ENCODE results near the gene ADCY9.
"Not testable (repeated sequence)": the region's sequence is repeated elsewhere in the genome, so short reads cannot be mapped to it uniquely, and the experiment has no call there.

ADCY9 gene

DNA sequence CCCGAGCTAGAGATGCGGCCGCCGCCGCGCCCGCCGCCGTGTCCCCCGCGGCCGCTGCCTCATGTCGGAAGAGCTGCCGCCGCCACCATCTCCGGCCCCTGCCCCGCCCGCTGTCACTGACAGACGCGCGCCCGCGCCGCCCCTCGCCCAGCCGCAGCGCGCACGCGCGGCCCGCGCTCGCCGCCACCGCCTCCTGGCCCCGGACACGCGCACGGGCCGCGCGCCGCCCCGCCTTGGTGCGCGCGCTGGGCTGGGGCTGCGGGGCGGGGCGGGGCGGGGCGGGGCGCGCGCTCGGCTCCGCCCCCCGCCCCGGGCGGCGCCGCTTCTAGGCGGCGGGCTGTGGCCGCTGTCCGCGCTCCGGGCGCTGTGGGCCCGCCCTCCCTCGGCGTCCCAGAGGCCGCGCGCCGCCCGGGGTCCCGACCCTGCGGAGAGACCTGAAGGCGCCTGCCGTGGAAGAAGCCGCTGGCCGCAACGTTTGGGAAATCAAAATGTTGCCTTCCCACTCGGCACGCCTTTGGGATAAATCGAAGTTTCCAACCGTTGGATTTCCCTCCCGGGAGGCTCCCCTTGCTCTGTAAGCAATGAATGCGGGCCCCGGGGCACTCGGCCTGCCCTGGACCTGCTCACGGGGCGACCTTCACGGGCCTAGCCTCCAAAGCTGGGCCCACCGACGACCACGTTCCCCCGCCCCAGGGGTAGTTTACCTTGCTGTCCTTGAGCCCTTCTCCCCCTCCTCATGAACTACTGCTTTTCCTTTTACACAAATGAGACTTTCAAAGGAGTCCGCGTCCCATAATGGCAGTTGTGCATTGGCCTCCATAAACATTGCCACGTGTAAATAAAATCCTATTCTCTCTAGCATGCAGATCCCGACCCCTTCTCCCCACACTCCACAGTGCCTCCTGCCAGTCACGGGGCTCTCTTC is at the start of gene ADCY9:
Gene ADCY9 (minus strand): TSS at position 118 of the 925 bp plus-strand sequence. CDS start 1,000 bp downstream, outside the sequence.
- no peak for DNase-seq (ENCODE audit: low read depth, low spot score)

DNA sequence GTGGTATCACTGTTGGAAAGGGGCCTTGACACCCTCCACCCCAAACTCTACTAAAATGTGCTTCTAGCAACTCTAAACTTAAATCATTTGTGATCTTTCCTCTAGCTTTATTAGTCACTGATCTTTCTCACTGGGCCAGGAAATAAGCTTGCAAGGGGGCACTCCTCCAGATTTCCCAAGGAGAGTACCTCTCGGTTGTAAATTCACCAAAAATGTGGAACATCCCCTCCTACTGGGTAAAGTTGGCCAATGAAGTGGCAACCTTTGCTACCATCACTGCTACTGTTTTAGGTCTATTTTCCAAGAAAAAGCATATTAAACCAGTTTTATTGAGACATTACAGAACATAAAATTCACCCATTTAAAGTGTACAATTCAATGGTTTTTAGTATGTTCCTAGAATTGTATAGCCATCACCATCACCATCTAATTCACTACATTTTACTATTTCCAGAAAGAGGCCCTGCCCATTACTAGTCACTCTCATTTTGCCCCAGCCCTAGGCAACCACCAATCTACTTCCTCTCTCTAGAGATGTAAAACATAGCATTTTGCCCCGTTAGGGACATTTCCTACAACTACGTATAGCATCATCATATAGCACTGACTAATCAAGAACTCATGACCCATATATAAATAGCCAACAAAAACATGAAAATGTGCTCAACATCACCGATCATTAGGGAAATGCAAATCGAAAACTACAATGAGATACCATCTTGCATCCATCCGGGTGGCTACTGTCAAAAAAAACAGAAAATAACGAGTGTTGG is 44.6 kb upstream of the ADCY9 start:
- DNase-seq (ENCODE audit: low read depth, low spot score), result no peak

DNA sequence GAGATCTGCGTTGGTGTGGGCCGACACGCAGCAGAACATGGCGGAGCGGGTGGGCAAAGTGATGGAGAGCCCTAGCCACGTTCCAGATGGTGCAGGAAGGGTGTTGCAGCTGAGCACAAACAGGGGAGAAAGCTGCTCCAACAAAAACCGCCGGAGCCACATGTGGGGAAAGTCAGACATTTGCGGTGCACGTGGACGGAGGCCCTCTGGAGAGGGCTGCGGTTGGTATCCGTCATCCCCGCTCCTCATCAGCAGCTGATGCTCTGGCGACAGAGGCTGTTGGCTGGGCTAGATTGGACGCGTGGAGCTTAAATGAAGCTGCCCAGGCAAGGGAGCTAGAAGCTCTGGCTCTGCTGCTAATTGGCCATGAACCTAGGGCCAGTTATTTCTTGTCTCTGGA is 43.5 kb upstream of the ADCY9 start:
- DNase-seq (ENCODE audit: low read depth, low spot score), result no peak

DNA sequence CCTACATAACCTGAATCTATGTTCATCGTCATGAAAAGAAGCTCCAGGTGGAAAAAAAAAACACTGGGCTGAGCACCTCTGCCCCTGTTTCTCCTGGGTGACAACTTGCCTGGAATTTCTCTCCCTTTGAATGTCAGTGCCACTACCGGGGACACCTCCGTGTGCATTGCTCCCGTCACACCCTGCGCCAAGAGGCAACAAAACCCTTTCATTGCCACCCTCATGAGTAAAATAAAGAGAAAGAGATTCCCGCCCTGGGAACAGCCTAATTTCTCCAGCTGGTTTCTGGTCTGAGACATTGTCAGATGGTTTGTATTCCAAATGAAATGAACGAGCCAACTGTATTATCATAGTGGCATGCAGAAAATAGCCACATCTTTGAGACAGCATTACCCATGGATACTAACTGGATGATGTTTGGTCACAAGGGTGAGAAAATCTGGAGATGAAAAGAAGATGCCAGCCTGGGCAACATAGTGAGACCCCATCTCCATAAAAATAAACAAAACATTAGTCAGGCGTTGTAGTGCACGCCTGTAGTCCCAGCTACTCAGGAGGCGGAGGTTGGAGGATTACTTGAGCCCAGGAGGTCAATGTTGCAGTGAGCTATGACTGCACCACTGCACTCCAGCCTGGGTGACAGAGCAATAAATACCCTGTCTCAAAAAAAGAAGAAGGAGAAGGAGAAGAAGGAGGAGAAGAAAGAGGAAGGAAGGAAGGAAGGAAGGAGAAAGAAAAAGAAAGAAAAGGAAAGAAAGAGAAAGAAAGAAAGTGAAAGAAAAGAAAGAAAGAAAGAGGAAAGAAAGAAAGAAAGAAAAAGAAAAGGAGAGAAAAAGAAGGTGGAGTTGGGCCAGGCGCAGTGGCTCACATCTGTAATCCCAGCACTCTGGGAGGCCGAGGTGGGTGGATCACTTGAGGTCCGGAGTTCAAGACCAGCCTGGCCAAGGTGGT is 42.2 kb upstream of the ADCY9 start:
- DNase-seq (ENCODE audit: low read depth, low spot score), result no peak

DNA sequence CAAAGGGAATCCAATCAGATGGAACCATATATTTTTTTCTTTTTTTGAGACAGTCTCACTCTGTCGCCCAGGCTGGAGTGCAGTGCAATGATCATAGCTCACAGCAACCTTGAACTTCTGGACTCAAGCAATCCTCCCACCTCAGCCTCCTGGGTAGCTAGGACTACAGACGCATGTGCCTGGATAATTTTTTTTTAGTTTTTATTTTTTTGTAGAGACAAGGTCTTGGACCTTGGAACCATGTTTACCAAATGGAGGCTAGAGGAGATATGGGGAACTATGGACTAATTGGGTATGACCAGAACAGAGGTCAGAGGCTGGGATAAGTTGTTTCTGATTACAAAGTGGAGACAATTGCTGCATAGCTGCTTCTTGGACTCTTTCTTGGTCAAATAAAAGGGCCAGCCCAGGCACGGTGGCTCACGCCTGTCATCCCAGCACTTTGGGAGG is 41.2 kb upstream of the ADCY9 start:
- DNase-seq (ENCODE audit: low read depth, low spot score), result no peak

DNA sequence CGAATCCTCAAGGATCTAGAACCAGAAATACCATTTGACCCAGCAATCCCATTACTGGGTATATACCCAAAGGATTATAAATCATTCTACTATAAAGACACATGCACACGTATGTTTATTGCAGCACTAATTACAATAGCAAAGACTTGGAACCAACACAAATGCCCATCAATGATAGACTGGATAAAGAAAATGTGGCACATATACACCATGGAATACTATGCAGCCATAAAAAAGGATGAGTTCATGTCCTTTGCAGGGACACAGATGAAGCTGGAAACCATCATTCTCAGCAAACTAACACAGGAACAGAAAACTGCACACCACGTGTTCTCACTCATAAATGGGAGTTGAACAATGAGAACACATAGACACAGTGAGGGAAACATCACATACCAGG is 40.3 kb upstream of the ADCY9 start:
- not testable (repeated sequence) for DNase-seq (ENCODE audit: low read depth, low spot score)

DNA sequence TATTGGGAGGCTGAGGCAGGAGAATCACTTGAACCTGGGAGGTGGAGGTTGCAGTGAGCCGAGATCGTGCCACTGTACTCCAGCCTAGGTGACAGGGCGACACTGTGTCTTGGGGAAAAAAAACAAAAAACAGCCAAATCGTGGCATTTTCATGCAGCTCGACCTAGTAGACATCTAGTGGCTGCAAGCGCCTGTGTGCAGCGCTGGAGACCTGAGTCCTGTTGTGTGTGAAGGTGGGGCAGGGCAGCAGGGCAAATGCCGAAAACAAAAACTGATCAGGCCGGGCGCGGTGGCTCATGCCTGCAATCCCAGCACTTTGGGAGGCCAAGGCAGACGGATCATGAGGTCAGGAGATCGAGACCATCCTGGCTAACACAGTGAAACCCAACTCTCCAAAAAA is 37.1 kb upstream of the ADCY9 start:
- not testable (repeated sequence) for DNase-seq (ENCODE audit: low read depth, low spot score)

DNA sequence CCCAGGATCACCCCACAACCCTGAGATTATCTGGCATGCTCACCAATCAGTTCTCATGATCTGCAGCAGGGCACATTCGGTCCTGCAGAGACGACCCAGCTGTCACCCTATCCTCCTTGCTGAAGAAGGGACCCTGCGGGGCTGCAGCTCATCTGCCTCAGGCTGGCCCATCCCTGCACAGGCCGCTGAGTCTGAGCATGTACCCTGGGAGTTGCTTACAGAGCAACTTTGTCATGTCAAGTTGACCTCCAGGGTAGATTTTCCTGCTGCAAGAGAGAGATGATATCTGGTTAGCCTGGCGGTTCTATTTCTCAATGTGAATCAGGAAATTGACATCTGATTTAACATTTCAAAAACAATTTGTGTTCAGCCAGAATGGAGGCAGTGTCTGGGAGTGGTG is 36.0 kb upstream of the ADCY9 start:
- DNase-seq (ENCODE audit: low read depth, low spot score), result no peak

DNA sequence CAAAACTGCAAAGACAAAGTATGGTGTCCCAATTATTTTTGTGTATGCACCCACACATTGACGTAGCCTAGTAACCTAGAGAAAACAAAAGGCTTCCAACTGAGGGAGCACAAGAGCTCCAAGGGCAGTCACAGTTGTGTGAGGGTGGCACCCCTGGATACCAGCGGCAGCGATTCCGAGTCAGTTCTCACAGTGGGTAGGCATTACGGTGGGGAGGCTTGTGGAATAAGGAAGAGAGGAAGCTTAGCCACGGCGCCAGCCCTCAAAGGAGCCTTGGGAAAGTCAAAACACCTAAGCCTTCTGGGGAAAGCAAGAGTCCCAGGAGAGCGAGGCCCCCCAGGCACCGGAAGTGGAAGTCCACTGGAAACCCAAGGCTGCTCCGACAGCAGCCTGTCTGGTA is 31.0 kb upstream of the ADCY9 start:
- no peak for DNase-seq (ENCODE audit: low read depth, low spot score)

DNA sequence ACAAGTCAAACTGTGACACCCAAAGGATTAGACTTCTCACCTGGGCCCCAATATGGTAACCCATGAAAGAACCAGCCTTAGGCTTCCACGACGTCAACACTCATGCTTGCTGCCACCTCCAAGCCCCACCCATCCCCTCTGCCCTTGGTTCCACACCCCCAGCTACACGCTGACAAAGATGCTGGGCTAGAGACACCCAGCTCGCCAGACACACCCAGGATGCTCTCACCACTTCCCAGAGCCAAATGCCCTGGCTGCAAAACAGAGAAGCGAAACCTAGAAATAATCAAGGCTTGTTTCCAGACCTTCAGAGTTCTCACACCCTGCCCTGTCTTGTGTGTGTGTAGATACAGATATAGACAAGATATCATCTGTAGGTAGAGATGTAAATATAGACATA is 26.0 kb upstream of the ADCY9 start:
- no peak for DNase-seq (ENCODE audit: low read depth, low spot score)

DNA sequence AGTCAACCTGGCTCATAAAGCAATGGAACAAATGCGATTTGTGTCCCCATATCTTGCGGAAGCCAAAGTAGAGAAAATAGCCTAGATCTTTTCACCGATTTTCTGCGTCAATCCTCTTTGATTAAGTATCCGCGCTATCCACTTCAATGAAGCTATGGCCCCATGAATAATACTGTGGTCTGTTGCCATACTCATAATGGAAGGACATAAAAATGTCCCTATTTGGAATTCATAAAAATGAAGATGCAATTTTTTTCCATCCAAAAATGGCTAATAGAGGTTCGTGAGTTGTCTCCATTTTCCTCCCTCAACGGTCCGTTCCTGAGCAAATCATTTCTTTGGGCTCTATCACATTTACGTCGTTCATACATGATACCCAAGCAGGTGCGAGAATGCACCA is 25.4 kb upstream of the ADCY9 start:
- DNase-seq (ENCODE audit: low read depth, low spot score), result no peak

DNA sequence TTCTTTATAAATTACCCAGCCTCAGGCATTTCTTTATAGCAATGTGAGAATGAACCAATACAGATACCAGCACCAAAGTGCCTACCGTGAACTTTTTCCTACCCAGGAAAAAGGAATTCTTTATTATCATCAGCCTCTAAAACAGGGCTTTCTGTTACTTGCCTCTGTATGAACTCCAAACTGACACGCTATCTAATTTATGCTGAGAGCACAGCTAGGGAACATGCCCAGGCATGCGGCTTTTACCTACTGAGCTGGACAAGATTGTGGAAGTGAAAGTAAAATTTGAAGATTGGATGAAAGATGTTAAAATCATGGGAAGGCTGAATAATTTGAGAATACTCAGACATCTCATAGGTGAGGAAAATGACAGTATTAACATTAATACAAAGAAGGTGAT is 24.4 kb upstream of the ADCY9 start:
- no peak for DNase-seq (ENCODE audit: low read depth, low spot score)

DNA sequence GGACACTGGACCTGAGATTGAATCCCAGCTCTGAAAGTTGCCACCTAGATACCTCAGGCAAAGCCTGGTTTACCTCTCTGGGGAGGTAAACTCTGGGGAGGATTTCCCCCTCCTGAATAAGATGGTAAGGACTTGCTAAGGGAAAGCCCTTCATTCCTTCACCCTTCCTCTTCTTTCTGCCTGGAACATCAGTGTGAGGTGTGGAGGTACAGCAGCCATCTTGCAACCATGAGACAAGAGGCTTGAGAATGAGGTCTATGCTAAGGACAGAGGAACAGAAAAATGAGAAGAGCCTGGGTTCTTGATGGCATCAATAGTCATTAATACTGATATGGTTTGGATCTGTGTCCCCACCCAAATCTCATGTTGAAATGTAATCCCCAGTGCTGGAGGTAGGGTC is 23.7 kb upstream of the ADCY9 start:
- no peak for DNase-seq (ENCODE audit: low read depth, low spot score)

DNA sequence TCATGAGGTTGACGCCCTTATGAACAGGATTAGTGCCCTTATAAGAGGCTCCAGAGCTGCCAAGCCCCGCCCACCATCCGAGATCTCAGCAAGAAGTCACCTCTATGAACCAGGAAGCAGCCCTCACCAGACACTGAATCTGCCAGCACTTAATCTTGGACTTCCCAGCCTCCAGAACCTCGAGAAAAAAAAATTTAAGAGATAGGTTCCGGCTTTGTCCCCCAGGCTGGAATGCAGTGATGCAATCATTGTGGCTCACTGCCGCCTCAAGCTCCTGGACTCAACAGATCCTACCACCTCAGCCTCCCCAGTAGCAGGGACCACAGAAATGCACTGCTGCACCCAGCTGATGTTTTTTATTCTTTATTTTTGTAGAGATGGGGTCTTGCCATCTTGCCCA is 22.5 kb upstream of the ADCY9 start:
- no peak for DNase-seq (ENCODE audit: low read depth, low spot score)

DNA sequence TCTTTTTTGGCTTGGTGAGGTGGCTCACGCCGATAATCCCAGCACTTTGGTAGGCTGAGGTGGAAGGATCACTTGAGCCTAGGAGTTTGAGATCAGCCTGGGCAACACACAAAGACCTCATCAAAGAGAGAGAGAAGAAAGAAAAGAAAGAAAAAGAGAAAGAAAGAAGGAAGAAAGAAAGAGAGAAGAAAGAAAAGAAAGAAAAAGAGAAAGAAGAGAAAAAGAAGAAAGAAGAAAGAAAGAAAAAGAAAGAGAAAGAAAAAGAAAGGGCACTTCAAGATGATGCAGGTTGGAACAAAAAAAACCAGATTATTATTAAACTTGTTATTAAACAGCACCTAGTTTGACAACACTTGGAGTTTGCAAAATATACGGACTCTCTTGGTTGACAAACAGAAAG is 21.2 kb upstream of the ADCY9 start:
- no peak for DNase-seq (ENCODE audit: low read depth, low spot score)

DNA sequence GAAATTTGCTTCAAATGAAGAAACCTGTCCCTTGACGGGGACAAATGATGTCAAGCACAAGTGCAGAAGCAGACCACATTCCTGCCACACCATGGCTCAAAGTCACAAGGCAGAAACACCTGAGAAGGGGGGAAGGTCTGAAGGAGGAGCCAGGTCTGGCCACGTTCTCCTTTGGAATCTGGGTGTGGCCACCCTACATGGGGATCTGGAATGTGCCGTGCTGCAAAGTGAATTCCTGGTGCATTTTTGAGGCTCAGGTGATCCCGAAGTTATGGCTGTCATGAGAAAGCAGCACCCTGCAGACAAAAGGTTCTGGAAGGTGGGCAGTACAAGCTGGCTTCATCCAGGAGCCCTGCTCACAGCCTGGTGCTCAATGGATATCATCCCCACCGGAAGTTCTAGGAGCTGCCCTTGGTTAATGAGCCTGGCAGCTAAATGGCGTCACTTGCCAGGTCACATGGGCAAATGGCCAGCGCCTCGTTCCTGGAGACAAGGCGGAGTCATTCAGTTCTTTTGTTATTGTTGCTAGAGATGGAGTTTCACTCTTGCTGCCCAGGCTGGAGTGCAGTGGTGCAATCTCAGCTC is 20.1 kb upstream of the ADCY9 start:
- DNase-seq (ENCODE audit: low read depth, low spot score), result peak; percentile 47

DNA sequence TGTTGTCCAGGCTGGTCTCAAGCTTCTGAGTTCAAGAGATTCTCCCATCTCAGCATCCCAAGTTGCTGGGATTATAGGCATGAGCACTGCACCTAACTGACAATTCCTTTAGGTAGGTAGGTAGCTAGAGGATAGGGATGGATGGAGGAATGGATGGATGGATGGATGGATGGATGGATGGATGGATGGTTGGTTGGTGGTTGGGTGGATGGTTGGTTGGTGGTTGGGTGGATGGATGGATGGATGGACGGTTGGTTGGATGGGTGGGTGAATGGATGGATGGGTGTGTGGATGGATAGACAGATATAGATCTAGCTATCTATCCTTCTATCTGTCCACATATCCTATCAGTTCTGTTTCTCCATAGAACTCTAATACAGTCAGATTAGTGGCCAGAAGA is 19.3 kb upstream of the ADCY9 start:
- DNase-seq (ENCODE audit: low read depth, low spot score), result no peak

DNA sequence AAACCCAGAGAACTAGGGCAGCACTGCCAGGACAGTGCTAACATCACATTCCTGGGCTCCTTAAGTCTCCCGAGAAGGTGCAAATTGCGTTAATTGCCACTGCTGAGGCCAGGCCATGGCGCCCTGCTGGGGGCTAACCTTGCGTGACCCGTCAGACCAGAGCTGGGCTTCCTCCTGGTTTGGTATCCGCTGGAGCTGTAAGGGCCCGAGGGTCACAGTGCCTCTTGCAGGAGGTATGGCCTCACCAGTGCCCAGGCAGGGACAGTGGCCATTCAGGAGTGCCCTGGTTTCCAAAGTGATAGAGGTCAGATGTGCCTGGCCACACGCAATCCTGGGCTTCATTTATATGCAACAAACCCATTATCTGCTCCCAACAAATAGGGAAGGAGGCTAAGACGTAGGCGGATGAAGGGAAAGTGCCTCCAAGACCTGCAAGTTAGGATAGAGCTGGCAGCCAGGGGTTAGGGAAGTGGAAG is 17.7 kb upstream of the ADCY9 start:
- DNase-seq (ENCODE audit: low read depth, low spot score), result no peak

DNA sequence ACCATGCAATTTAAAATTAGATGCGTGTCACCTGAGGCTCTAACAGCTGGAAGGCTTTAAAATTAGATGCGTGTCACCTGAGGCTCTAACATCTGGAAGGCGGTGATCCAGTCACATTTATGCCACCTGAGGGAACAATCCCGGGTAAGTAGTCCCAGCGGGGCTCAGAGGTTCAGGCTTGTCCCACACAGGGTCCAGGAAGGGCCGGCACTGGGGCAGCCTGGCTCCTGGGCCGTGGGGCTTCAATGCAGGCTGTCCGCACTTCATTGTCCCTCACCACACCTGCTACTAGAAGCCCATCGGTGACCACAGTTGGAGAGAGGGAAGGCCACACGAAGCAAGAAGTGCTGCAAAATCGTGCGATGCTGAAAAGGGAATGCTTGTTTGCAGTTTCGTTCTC is 15.4 kb upstream of the ADCY9 start:
- no peak for DNase-seq (ENCODE audit: low read depth, low spot score)

DNA sequence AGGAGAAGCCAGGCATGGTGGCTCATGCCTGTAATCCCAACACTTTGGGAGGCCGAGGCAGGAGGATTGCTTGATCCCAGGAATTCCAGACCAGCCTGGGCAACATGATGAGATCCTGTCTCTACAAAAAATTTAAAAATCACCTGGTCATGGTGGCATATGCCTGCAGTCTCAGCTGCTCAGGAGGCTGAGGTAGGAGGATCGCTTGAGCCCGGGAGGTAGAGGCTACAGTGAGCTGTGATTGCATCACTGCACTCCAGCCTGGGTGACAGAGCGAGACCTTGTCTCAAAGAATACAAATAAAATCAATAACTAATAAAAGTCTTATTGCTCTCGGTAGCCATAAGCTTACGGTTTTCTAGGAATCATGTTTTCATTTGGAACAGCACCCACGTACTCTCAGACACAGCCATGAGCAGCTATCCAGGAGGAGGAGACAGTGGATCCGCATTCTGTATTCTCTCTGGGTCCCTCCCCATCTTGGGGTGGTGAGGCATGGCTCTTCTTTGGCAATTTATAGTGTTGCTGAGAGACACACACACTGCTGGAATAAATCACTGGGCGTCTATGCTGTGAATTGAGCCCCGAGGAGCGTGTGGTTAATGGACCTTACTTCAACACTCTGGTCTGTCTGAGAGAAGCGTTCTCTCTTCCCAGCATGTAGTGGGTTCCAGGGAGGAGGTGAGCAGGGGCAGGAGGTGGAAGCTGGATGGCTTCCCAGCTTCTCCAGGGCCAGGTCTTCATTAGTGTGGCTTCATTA is 8.5 kb upstream of the ADCY9 start:
- no peak for DNase-seq (ENCODE audit: low read depth, low spot score)

All from iPS DF 19.7 (cell line).